Hepatocyte (in vitro differentiated cells): Measurements from ENCODE around the gene DHX57. TPM values are rescaled to one million over a fixed set of nuclear protein-coding genes. Genes with fewer than 3 reads are reported as not detected.

Source experiments
- DNase-seq: peaks from one replicate; pipeline ENCODE4 v3.0.0-alpha.2; 2016; ENCODE audit warnings: low spot score
- H2AFZ ChIP-seq: fragments of 200-600 bp; sonication (generic); 2 replicates; pipeline ENCODE4 v1.6.0; 2016; ENCODE audit warnings: antibody characterized with exemption, mild to moderate bottlenecking
- H3K27ac ChIP-seq: fragments of 200-600 bp; sonication (generic); 2 replicates; pipeline ENCODE4 v1.5.1; 2016; ENCODE audit warnings: mild to moderate bottlenecking
- H3K27me3 ChIP-seq: fragments of 200-600 bp; sonication (generic); 2 replicates; pipeline ENCODE4 v1.6.1; 2016
- H3K36me3 ChIP-seq: fragments of 200-600 bp; sonication (generic); replicated peaks from 2 replicates; pipeline ENCODE4 v1.5.1; 2016; ENCODE audit warnings: low read depth; ENCODE audit not compliant: insufficient read depth
- H3K4me1 ChIP-seq: fragments of 200-600 bp; sonication (generic); 2 replicates; pipeline ENCODE4 v1.5.1; 2016; ENCODE audit warnings: mild to moderate bottlenecking, moderate library complexity; ENCODE audit not compliant: insufficient read depth
- H3K4me2 ChIP-seq: fragments of 200-600 bp; sonication (generic); 2 replicates; pipeline ENCODE4 v1.6.0; 2016
- H3K4me3 ChIP-seq: fragments of 200-600 bp; sonication (generic); 2 replicates; pipeline ENCODE4 v1.5.1; 2016; ENCODE audit warnings: mild to moderate bottlenecking
- H3K79me2 ChIP-seq: fragments of 200-600 bp; sonication (generic); 2 replicates; pipeline ENCODE4 v1.6.0; 2017; ENCODE audit warnings: mild to moderate bottlenecking
- H3K9me2 ChIP-seq: fragments of 200-600 bp; sonication (generic); replicated peaks from 2 replicates; pipeline ENCODE4 v1.6.0; 2017; ENCODE audit warnings: mild to moderate bottlenecking; ENCODE audit not compliant: insufficient read depth
- H3K9me3 ChIP-seq: fragments of 200-600 bp; sonication (generic); 2 replicates; pipeline ENCODE4 v1.5.1; 2016; ENCODE audit warnings: low read depth, mild to moderate bottlenecking
- H4K20me1 ChIP-seq: fragments of 200-600 bp; sonication (generic); 2 replicates; pipeline ENCODE4 v1.6.0; 2016; ENCODE audit warnings: mild to moderate bottlenecking; ENCODE audit not compliant: insufficient read depth, poor library complexity, severe bottlenecking
- EZH2 ChIP-seq: fragments of 200-600 bp; sonication (generic); IDR thresholded peaks from 2 replicates; pipeline ENCODE4 v1.6.1; 2016; ENCODE audit warnings: antibody characterized with exemption, mild to moderate bottlenecking, borderline replicate concordance
- EZH2phosphoT487 ChIP-seq: fragments of 200-600 bp; sonication (generic); IDR thresholded peaks from one replicate; pipeline ENCODE4 v1.6.1; 2018; ENCODE audit warnings: antibody characterized with exemption, mild to moderate bottlenecking, low read depth, moderate library complexity; ENCODE audit not compliant: unreplicated experiment, severe bottlenecking
- WGBS: methylation state at CpG from one replicate; pipeline ENCODE4 v1.1.6; 2016; ENCODE audit warnings: low lambda C conversion rate; ENCODE audit errors: missing lambda C conversion rate; 5-methylcytosine and 5-hydroxymethylcytosine counted together
- polyA plus RNA-seq: library from polyadenylated mRNA; unstranded; fragments of >200 nt; fragmentation: Nextera tagmentation; extraction: Ambion mirVana; gene quantifications from 2 replicates; pipeline ENCODE4 v1.2.1, GENCODE V29; 2016
- total RNA-seq: library from RNA; depleted of rRNA; stranded (reverse); fragments of >200 nt; gene quantifications from 2 replicates; pipeline ENCODE4 v1.2.3, GENCODE V29; 2014
- TF ChIP-seq, protein P1 (sequence below): fragments of 200-600 bp; sonication (generic); IDR thresholded peaks from 2 replicates; pipeline ENCODE4 v1.5.1; 2016; ENCODE audit warnings: antibody characterized with exemption, mild to moderate bottlenecking; ENCODE audit not compliant: poor library complexity

Gene DHX57
- total and polyA plus RNA-seq, 2 experiments from 2014 or later: 7.0 to 19.4 TPM

DNA sequence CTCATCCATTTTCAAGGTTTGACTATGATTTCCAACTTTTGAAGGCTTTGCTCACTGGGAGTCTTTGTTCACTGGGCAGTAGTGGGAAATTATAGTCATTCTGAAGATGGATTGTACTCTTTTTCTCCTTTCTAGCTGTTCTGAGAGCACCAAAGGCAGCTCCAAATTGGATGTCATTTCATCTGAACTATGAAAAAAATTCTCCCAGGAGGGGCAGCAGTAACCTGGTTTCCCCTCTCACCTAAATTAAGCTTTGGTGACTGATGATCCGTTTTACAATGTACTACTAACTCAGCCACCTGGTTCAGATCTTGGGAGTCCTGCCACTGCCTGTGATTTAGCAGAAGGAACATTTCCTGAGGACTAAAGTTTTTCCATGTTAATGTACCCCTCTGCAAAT is 31.5 kb upstream of the DHX57 start:
- Histone ChIP-seq H3K4me3 (no peak overlapping the region), H3K79me2 (no peaks in the 10 kb centered on the region), H2AFZ (no peak overlapping the region), H3K4me1 (no peaks in the 10 kb centered on the region), H3K4me2 (no peak overlapping the region), H3K9me3 (no peaks in the 10 kb centered on the region), H3K36me3 (no peaks in the 10 kb centered on the region), H4K20me1 (no peaks in the 10 kb centered on the region), H3K9me2 (no peaks in the 10 kb centered on the region), H3K27ac (no peak overlapping the region), H3K27me3 (no peaks in the 10 kb centered on the region)
- no peak for DNase-seq
- TF ChIP-seq, protein P1, sequence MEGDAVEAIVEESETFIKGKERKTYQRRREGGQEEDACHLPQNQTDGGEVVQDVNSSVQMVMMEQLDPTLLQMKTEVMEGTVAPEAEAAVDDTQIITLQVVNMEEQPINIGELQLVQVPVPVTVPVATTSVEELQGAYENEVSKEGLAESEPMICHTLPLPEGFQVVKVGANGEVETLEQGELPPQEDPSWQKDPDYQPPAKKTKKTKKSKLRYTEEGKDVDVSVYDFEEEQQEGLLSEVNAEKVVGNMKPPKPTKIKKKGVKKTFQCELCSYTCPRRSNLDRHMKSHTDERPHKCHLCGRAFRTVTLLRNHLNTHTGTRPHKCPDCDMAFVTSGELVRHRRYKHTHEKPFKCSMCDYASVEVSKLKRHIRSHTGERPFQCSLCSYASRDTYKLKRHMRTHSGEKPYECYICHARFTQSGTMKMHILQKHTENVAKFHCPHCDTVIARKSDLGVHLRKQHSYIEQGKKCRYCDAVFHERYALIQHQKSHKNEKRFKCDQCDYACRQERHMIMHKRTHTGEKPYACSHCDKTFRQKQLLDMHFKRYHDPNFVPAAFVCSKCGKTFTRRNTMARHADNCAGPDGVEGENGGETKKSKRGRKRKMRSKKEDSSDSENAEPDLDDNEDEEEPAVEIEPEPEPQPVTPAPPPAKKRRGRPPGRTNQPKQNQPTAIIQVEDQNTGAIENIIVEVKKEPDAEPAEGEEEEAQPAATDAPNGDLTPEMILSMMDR: no peak
- TF ChIP-seq EZH2phosphoT487: no peak
- no peak for TF ChIP-seq EZH2
- 80% methylated on average over 1 of the region's 1 CpG for WGBS

DNA sequence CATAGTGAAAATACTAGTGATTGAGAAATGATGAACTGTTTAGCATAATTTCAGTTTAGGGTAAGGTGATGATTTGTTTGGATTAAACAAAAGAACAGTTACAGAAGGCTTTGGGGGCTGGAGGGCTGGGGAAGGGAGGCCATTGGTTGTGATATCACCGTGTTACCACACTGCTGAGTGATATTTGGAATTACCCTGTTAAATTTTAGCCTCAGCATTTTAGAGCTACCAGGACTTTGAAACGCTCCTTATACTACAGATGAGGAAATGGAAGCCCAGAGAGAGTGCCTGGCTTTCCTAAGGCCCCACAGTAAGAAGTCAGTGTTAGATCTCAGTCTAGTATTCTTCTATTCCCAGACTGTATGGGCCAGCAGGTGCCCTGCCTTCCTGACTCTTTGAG is 29.5 kb upstream of the DHX57 start:
- Histone ChIP-seq H3K9me3 (no peaks in the 10 kb centered on the region), H2AFZ (no peak overlapping the region), H3K4me3 (no peak overlapping the region), H3K36me3 (no peaks in the 10 kb centered on the region), H3K27ac (no peak overlapping the region), H3K4me1 (no peaks in the 10 kb centered on the region), H3K9me2 (no peaks in the 10 kb centered on the region), H3K4me2 (no peak overlapping the region), H4K20me1 (no peaks in the 10 kb centered on the region), H3K79me2 (no peaks in the 10 kb centered on the region), H3K27me3 (no peaks in the 10 kb centered on the region)
- TF ChIP-seq, protein P1: no peak
- TF ChIP-seq EZH2phosphoT487: no peak
- TF ChIP-seq EZH2: no peak
- WGBS: 82% methylated on average over 2 of the region's 2 CpGs
- no peak for DNase-seq

DNA sequence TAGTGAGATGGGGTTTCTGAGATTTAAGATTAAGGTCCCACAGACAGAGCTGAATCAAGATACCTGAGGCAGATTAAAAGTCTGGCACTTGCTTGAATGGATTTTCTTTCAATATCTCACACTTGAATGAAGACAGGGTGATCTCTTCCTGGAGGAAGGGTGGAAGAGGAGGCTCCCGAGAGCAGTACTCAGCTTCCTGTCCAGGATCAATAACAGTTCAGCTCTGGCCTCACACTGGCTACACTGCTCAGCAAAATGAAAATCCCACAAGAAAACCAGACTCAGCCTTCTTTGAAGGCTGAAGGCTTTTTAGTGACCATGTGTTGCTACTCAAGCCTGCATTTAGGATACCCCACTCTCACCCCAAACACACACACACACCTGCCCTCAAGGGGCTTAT is 25.0 kb upstream of the DHX57 start:
- H3K36me3 ChIP-seq: no peaks in the 10 kb centered on the region
- 73% methylated on average over 1 of the region's 1 CpG for WGBS
- no peak overlapping the region for H3K4me2 ChIP-seq
- no peak overlapping the region for H2AFZ ChIP-seq
- H3K79me2 ChIP-seq: no peaks in the 10 kb centered on the region
- no peaks in the 10 kb centered on the region for H3K27me3 ChIP-seq
- H3K4me3 ChIP-seq: no peak overlapping the region
- no peak for DNase-seq
- H3K4me1 ChIP-seq: no peaks in the 10 kb centered on the region
- H3K9me3 ChIP-seq: no peaks in the 10 kb centered on the region
- no peak overlapping the region for H3K27ac ChIP-seq
- H3K9me2 ChIP-seq: no peaks in the 10 kb centered on the region
- TF ChIP-seq, protein P1: no peak
- TF ChIP-seq EZH2phosphoT487: no peak
- TF ChIP-seq EZH2: no peak
- H4K20me1 ChIP-seq: no peaks in the 10 kb centered on the region

DNA sequence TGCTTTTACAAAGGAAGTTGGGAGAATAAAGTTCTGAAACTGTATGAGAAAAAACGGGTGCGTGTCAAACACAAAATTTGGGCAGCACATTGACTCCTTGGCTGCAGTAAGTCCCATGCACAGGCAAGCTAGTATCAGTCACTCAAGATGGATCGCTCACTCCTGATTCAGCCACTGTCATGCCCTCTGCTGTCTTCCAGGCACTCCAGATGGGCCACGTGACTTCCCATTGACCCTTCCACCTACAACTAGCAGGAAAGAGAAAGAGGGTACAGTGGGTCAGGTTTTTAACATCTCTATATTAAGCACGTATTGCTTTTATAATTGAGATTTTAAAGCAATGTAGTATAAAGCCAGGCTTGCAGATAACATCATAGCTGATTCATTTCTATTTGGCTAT is 22.5 kb upstream of the DHX57 start:
- TF ChIP-seq, protein P1: no peak
- TF ChIP-seq EZH2phosphoT487: no peak
- TF ChIP-seq EZH2: no peak
- DNase-seq: no peak
- Histone ChIP-seq H3K4me3 (no peak overlapping the region), H4K20me1 (no peaks in the 10 kb centered on the region), H3K9me3 (no peaks in the 10 kb centered on the region), H3K4me2 (no peak overlapping the region), H3K4me1 (no peaks in the 10 kb centered on the region), H3K27me3 (no peaks in the 10 kb centered on the region), H3K9me2 (no peaks in the 10 kb centered on the region), H2AFZ (no peak overlapping the region), H3K27ac (no peak overlapping the region), H3K36me3 (no peaks in the 10 kb centered on the region), H3K79me2 (no peaks in the 10 kb centered on the region)
- 83% methylated on average over 5 of the region's 5 CpGs for WGBS
